NCI-H345 (cell line): ENCODE measurements around the gene SPHKAP.
"Not testable (repeated sequence)": the region's sequence is repeated elsewhere in the genome, so short reads cannot be mapped to it uniquely, and the experiment has no call there.

Experiments
- DNase-seq: peaks from one replicate; lab custom pipeline; 2025; lab: John Stamatoyannopoulos, UW

SPHKAP gene

GRCh38 chr2:228181098-228182019 lies at the start of gene SPHKAP:
TSS of gene SPHKAP (minus strand) at chr2:228181687. CDS start at chr2:228181598, 89 bp downstream.
- DNase-seq = peak; percentile 84

- no peak for DNase-seq
Observed at GRCh38 chr2:228227466-228227865, 46.0 kb upstream of the SPHKAP start.

- no peak for DNase-seq
Observed at GRCh38 chr2:228224410-228224809, 42.9 kb upstream of the SPHKAP start.

- not testable (repeated sequence) for DNase-seq
Observed at GRCh38 chr2:228218593-228218992, 37.1 kb upstream of the SPHKAP start.

- peak; percentile 32 for DNase-seq
Observed at GRCh38 chr2:228197504-228197903, 16.0 kb upstream of the SPHKAP start.

- peak; percentile 92 for DNase-seq
Observed at GRCh38 chr2:228180181-228181097, 1.0 kb downstream of the SPHKAP start.

- no peak for DNase-seq
Observed at GRCh38 chr2:228167290-228167689, 14.2 kb downstream of the SPHKAP start.

- no peak for DNase-seq
Observed at GRCh38 chr2:228164718-228165117, 16.8 kb downstream of the SPHKAP start.

GRCh38 chr2:228157841-228158240 lies 23.6 kb downstream of the SPHKAP start:
- DNase-seq = no peak

- DNase-seq = no peak
Observed at GRCh38 chr2:228144961-228145360, 36.5 kb downstream of the SPHKAP start.

- DNase-seq = no peak
Observed at GRCh38 chr2:228140934-228141528, 40.5 kb downstream of the SPHKAP start.

GRCh38 chr2:228136027-228136426 lies 45.5 kb downstream of the SPHKAP start:
- DNase-seq = no peak

GRCh38 chr2:228135300-228135699 lies 46.2 kb downstream of the SPHKAP start:
- DNase-seq = no peak

GRCh38 chr2:228131833-228132232 lies 49.7 kb downstream of the SPHKAP start:
- no peak for DNase-seq

GRCh38 chr2:228126401-228126800 lies 55.1 kb downstream of the SPHKAP start:
- no peak for DNase-seq

GRCh38 chr2:228118940-228119339 lies 62.5 kb downstream of the SPHKAP start:
- no peak for DNase-seq

- DNase-seq = no peak
Observed at GRCh38 chr2:228107846-228108245, 73.6 kb downstream of the SPHKAP start.

- DNase-seq = no peak
Observed at GRCh38 chr2:228105526-228106250, 75.8 kb downstream of the SPHKAP start.

- no peak for DNase-seq
Observed at GRCh38 chr2:228104215-228104614, 77.3 kb downstream of the SPHKAP start.

GRCh38 chr2:228103379-228103778 lies 78.1 kb downstream of the SPHKAP start:
- no peak for DNase-seq

GRCh38 chr2:228102949-228103348 lies 78.5 kb downstream of the SPHKAP start:
- no peak for DNase-seq
